HCT116 (cell line): Measurements from ENCODE around the gene GNAI2. TPM values are rescaled to one million over a fixed set of nuclear protein-coding genes. Genes with fewer than 3 reads are reported as not detected.
A peak's percentile ranks its signal among the peaks of the same experiment; 100 is the strongest.

Source experiments
- ATAC-seq: fragments of 200-7000 bp; cut with Tn5 transposase; 2 replicates; pipeline ENCODE4 v1.9.1; 2020; ENCODE audit warnings: mild to moderate bottlenecking, moderate library complexity
- BruUV-seq: library from RNA; stranded (reverse); fragments of 400-500 nt; replicated peaks from 2 replicates; lab custom pipeline; 2021; lab: Mats Ljungman, UMichigan
- CTCF ChIA-PET: fragments of 300-600 bp; sonication (Branson Sonifier 250); formaldehyde crosslinking; loops from one replicate; lab custom pipeline; 2021; ENCODE audit warnings: antibody characterized with exemption; lab: Charles Lee
- POLR2A ChIA-PET: fragments of 300-600, 350-600 bp; sonication (Branson Sonifier 250); formaldehyde crosslinking; loops from one replicate; lab custom pipeline; 2021; ENCODE audit warnings: antibody characterized with exemption; lab: Charles Lee
- RAD21 ChIA-PET, 2 experiments: fragments of 300-600 bp; sonication (Branson Sonifier 250); formaldehyde crosslinking; loops; one replicate each; lab custom pipeline; 2023; ENCODE audit warnings: low total read pairs in 2 of 2; ENCODE audit not compliant: uncharacterized antibody in 2 of 2, unreplicated experiment in 2 of 2, low non-redundant PET in 1 of 2; lab: Charles Lee
- DNase-seq: peaks from one replicate; pipeline ENCODE4 v3.0.0-alpha.2; 2010; ENCODE audit warnings: low read depth, low spot score
- H2AFZ ChIP-seq: fragments of 200-600 bp; shearing (Covaris generic), sonication (generic); 2 replicates; pipeline ENCODE4 v1.6.1; 2017; ENCODE audit warnings: low read depth, mixed run types, mixed read lengths, antibody characterized with exemption, low read length; ENCODE audit not compliant: poor library complexity, severe bottlenecking
- H3K27ac ChIP-seq: 2 replicates; pipeline ENCODE4 v1.5.1; 2012; ENCODE audit warnings: low read depth, low read length
- H3K27me3 ChIP-seq: fragments of 200-600 bp; sonication (generic); 2 replicates; pipeline ENCODE4 v1.6.1; 2016; ENCODE audit warnings: mixed run types, low read length, mixed read lengths; ENCODE audit not compliant: insufficient read depth
- H3K36me3 ChIP-seq, 2 experiments: fragments of 200-500 bp in 1 of 2; fragments of 200-600 bp in 1 of 2; sonication (Bioruptor generic) in 1 of 2; sonication (generic) in 1 of 2; 2 replicates each; pipeline versions ENCODE4 v1.5.1 to v1.6.1; 2014 to 2016; ENCODE audit warnings: low read length in 2 of 2, inconsistent platforms in 1 of 2, mixed read lengths in 1 of 2, mixed run types in 1 of 2; ENCODE audit not compliant: insufficient read depth in 2 of 2, control insufficient read depth in 1 of 2
- H3K4me1 ChIP-seq, 2 experiments: fragments of 200-600 bp in 1 of 2; sonication (generic) in 1 of 2; 2 replicates each; pipeline versions ENCODE4 v1.5.1 to v1.6.1; 2012 to 2017; ENCODE audit warnings: low read length in 2 of 2, inconsistent platforms in 1 of 2, mild to moderate bottlenecking in 1 of 2, mixed read lengths in 1 of 2, mixed run types in 1 of 2, moderate library complexity in 1 of 2; ENCODE audit not compliant: insufficient read depth in 2 of 2, control insufficient read depth in 1 of 2
- H3K4me2 ChIP-seq: fragments of 200-600 bp; sonication (generic); 2 replicates; pipeline ENCODE4 v1.6.1; 2017; ENCODE audit warnings: mixed run types, low read length, mixed read lengths
- H3K4me3 ChIP-seq, 2 experiments: fragments of 200-600 bp in 1 of 2; sonication (generic) in 1 of 2; replicated peaks in 1 of 2; 2 replicates each; pipeline ENCODE4 v1.5.1; 2011 to 2016; ENCODE audit warnings: low read length in 2 of 2, control low read depth in 1 of 2, low read depth in 1 of 2, mild to moderate bottlenecking in 1 of 2, mixed read lengths in 1 of 2, mixed run types in 1 of 2
- H3K79me2 ChIP-seq: fragments of 200-600 bp; sonication (generic); 2 replicates; pipeline ENCODE4 v1.6.1; 2017; ENCODE audit warnings: mild to moderate bottlenecking, mixed run types, low read length, moderate library complexity, mixed read lengths; ENCODE audit not compliant: insufficient read depth
- H3K9ac ChIP-seq: fragments of 200-600 bp; sonication (generic); 2 replicates; pipeline ENCODE4 v1.6.1; 2016; ENCODE audit warnings: low read length, mixed read lengths
- H3K9me2 ChIP-seq: fragments of 200-600 bp; sonication (generic), shearing (Covaris generic); 2 replicates; pipeline ENCODE4 v1.6.1; 2017; ENCODE audit warnings: mixed run types, mild to moderate bottlenecking, moderate library complexity; ENCODE audit not compliant: insufficient read depth
- H3K9me3 ChIP-seq, 2 experiments: fragments of 200-500 bp in 1 of 2; fragments of 200-600 bp in 1 of 2; sonication (Bioruptor generic) in 1 of 2; sonication (generic) in 1 of 2; 2 replicates each; pipeline ENCODE4 v1.6.1; 2014 to 2017; ENCODE audit warnings: low read length in 2 of 2, mixed read lengths in 2 of 2, inconsistent platforms in 1 of 2, low read depth in 1 of 2, mild to moderate bottlenecking in 1 of 2, mixed run types in 1 of 2, moderate library complexity in 1 of 2; ENCODE audit not compliant: control insufficient read depth in 1 of 2, insufficient read depth in 1 of 2
- H4K20me1 ChIP-seq: fragments of 200-600 bp; sonication (generic), shearing (Covaris generic); 2 replicates; pipeline ENCODE4 v1.6.1; 2017; ENCODE audit warnings: mixed run types, mild to moderate bottlenecking, moderate library complexity; ENCODE audit not compliant: insufficient read depth
- CTCF ChIP-seq, 3 experiments: fragments of 200-600 bp in 1 of 3; sonication (generic) in 1 of 3; IDR thresholded peaks in 2 of 3; conservative IDR thresholded peaks in 1 of 3; 2 replicates each; pipeline ENCODE4 v1.5.1; 2012 to 2017; ENCODE audit warnings: low read depth in 2 of 3, low read length in 2 of 3, antibody characterized with exemption in 1 of 3, borderline replicate concordance in 1 of 3, control low read depth in 1 of 3, mild to moderate bottlenecking in 1 of 3, mixed read lengths in 1 of 3, mixed run types in 1 of 3, moderate library complexity in 1 of 3; ENCODE audit not compliant: insufficient read depth in 1 of 3
- EZH2phosphoT487 ChIP-seq: fragments of 200-600 bp; IDR thresholded peaks from 2 replicates; pipeline ENCODE4 v1.6.1; 2018; ENCODE audit warnings: antibody characterized with exemption, borderline replicate concordance
- JUND ChIP-seq: IDR thresholded peaks from 2 replicates; pipeline ENCODE4 v1.6.1; 2012
- POLR2A ChIP-seq: IDR thresholded peaks from 2 replicates; pipeline ENCODE4 v1.7.0; 2011; ENCODE audit warnings: borderline replicate concordance; ENCODE audit not compliant: insufficient read depth, insufficient read length; ENCODE audit errors: extremely low read depth
- POLR2AphosphoS5 ChIP-seq: IDR thresholded peaks from 2 replicates; pipeline ENCODE4 v1.6.1; 2011; ENCODE audit warnings: mild to moderate bottlenecking, low read depth, low read length, moderate library complexity
- SIN3A ChIP-seq: IDR thresholded peaks from 2 replicates; pipeline ENCODE4 v1.6.1; 2012; ENCODE audit warnings: low read depth
- SP1 ChIP-seq: IDR thresholded peaks from 2 replicates; pipeline ENCODE4 v1.6.1; 2012; ENCODE audit warnings: low read depth
- YY1 ChIP-seq: IDR thresholded peaks from 2 replicates; pipeline ENCODE4 v1.6.1; 2011; ENCODE audit warnings: low read length, low read depth, moderate library complexity, mild to moderate bottlenecking; ENCODE audit not compliant: insufficient replicate concordance; ENCODE audit errors: extremely low read depth
- ZFX ChIP-seq: fragments of 450-650 bp; IDR thresholded peaks from 2 replicates; pipeline ENCODE4 v1.6.1; 2017
- intact Hi-C: fragments of 100-400 bp; cut with micrococcal nuclease; formaldehyde crosslinking; loops from 2 replicates; pipeline ENCODE4 v1.10.0; 2022
- total RNA-seq: library from RNA; stranded (reverse); gene quantifications from one replicate; pipeline ENCODE4 v1.2.1, GENCODE V29; 2021; ENCODE audit not compliant: unreplicated experiment

GNAI2 gene
- total RNA-seq, 1 experiment from 2014 or later = 170 TPM

GRCh38 chr3:50256978-50257890, 21.2 kb downstream of the GNAI2 start:
- CTCF ChIA-PET = interaction anchor here (0.7 to 3.3 kb wide), 5 partner anchors 8 to 30 kb away, joined by 3 to 46 read pairs (median 5); partner anchors contain the start of gene GNAI2
- RAD21 ChIA-PET = interaction anchor here in 1 of 2 experiments (1.1 kb wide), 1 partner anchor 30 kb away, joined by 5 read pairs; no protein-coding TSS in a partner anchor
- intact Hi-C loops = loop anchor here (1.0 to 2.0 kb wide), 2 partner anchors 30 to 64 kb away; no protein-coding TSS in a partner anchor
- no peaks in the 10 kb centered on the region for H3K27me3 ChIP-seq
- H3K4me3 ChIP-seq = no peak overlapping the region
- no peaks in the 10 kb centered on the region for H3K9me3 ChIP-seq
- no peak for TF ChIP-seq YY1
- TF ChIP-seq POLR2A = no peak
- no peak for TF ChIP-seq SP1
- TF ChIP-seq POLR2AphosphoS5 = 0 out of 2 replicates have a peak, but pooled peaks have one; percentile 17
- TF ChIP-seq EZH2phosphoT487 = no peak
- no peak for TF ChIP-seq ZFX
- peak in 2 of 3 experiments; percentile 82 to 90; a peak in 4 of 6 replicates for TF ChIP-seq CTCF (IDR thresholded peaks at IDR 0.05 in 2 of 3, conservative IDR thresholded peaks at IDR 0.05 in 1 of 3; ENCODE audit: borderline replicate concordance in 1 of 3, insufficient read depth in 1 of 3, low read depth in 2 of 3, low read length in 2 of 3)
- TF ChIP-seq SIN3A = no peak
- no peak for TF ChIP-seq JUND
- BruUV-seq = no TSS peak
- peaks cover 14 to 50% of the 10 kb centered on the region in 2 experiments for H3K4me1 ChIP-seq
- no peak for DNase-seq
- H4K20me1 ChIP-seq = no peaks in the 10 kb centered on the region
- H3K79me2 ChIP-seq = peaks cover 1% of the 10 kb centered on the region; the same call in 1 of the 2 replicates
- peaks cover 11 to 15% of the 10 kb centered on the region in 2 experiments; a peak in 3 of 4 replicates for H3K36me3 ChIP-seq
- H3K4me2 ChIP-seq = no peak overlapping the region
- peak; percentile 41 for ATAC-seq
- no peak overlapping the region for H3K9ac ChIP-seq
- H3K27ac ChIP-seq = no peak overlapping the region
- no peaks in the 10 kb centered on the region for H3K9me2 ChIP-seq
- H2AFZ ChIP-seq = no peak overlapping the region
- POLR2A ChIA-PET = no interaction called here
